Measurements from ENCODE around the gene RPS4Y2.

DNA sequence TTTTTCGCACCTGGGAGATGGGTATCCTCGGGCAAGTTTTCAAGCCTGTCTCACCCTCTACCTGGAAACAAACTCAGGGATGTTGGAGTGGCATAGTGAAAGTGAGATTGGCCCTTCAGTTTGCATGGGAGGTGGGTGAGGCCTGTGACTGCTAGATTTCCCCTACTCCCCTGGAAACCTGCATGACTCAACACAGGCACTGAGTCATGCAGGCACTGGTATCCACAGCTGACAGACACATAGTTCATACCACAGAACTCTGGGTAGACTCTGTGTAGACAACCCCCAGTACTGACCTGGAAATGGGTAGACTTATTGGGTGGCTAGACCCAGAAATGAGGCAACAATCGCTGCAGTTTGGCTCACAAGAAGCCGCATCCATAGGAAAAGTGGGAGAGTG lies 41.5 kb upstream of the RPS4Y2 start:
- TF ChIP-seq POLR2AphosphoS5 (IDR thresholded peaks at IDR 0.05; ENCODE audit: low read depth, low read length) (no peak), POLR2A (IDR thresholded peaks at IDR 0.05; ENCODE audit: low read depth, low read length) (no peak), TAF1 (IDR thresholded peaks at IDR 0.05; ENCODE audit: borderline replicate concordance, low read depth, low read length) (no peak)

All from GM12892 (cell line).